Dedifferentiated amniotic fluid mesenchymal stem cell (primary cell): ENCODE measurements around the gene STX16.
A peak's percentile ranks its signal among the peaks of the same experiment; 100 is the strongest.

Experiments used
- DNase-seq: peaks from one replicate; pipeline ENCODE4 v3.0.0-alpha.2; 2016; ENCODE audit errors: extremely low spot score

Gene STX16, protein sequence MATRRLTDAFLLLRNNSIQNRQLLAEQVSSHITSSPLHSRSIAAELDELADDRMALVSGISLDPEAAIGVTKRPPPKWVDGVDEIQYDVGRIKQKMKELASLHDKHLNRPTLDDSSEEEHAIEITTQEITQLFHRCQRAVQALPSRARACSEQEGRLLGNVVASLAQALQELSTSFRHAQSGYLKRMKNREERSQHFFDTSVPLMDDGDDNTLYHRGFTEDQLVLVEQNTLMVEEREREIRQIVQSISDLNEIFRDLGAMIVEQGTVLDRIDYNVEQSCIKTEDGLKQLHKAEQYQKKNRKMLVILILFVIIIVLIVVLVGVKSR

GRCh38 chr20:58650776-58651558, at the start of gene STX16:
Gene STX16 (plus strand): TSS chr20:58651283. CDS start chr20:58652007, 724 bp downstream.
- DNase-seq: peak; percentile 87

DNA sequence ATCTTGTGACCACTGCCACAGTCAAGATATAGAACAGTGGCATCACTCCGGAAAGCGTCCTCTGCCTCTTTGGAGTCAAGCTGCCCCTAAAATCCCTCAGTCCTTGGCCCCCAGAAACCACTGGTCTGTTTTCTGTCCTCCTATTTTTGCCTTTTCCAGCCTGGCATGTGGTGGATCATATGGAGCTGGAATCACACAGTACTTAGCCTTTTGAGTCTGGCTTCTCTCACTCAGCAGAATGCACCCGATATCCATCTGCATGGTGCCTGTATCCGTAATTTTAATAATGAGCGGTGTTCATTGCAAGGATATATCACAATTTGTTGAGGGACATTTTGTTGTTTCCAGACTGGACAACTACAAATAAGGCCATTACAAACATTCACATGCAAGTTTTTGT, 49.0 kb upstream of the STX16 start:
- DNase-seq: no peak

- peak; percentile 49 for DNase-seq
Observed at GRCh38 chr20:58603721-58604120, 47.4 kb upstream of the STX16 start.

DNA sequence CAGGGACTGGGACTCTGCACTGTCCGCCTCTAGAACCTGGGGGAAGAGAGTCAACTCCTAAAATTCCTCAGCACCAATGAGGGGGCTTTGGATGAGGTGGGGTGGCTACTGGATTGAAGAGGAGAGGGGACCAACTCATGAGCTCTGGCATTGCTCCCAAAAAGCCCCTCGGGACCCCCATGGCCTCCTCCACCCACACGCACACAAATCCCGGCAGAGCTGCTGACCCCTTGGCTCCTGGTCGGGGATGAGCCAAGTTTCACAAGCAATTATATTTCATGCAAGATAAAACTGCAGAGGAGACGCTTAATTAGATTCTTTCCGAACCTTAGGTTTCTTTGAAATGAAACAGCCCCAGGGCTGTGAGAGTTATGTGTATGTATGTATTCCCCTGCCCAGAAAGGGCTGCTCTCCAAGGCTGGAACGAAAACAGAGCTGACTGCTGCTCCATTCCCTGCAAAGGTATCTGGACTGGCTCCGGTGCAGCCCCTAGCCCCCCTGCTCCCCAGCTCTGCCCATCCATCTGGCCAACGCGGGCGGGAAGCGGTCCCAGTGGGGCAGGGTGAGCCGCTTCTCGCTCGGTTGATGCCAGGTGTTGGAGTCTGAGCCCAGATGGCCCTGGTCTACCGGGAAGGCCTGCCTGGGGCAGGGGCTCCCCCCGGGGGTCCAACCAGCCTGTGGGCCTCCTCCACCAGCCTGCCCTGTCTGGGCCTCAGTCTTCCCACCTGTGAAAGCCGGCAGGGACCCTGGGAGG, 46.8 kb upstream of the STX16 start:
- DNase-seq: no peak

DNA sequence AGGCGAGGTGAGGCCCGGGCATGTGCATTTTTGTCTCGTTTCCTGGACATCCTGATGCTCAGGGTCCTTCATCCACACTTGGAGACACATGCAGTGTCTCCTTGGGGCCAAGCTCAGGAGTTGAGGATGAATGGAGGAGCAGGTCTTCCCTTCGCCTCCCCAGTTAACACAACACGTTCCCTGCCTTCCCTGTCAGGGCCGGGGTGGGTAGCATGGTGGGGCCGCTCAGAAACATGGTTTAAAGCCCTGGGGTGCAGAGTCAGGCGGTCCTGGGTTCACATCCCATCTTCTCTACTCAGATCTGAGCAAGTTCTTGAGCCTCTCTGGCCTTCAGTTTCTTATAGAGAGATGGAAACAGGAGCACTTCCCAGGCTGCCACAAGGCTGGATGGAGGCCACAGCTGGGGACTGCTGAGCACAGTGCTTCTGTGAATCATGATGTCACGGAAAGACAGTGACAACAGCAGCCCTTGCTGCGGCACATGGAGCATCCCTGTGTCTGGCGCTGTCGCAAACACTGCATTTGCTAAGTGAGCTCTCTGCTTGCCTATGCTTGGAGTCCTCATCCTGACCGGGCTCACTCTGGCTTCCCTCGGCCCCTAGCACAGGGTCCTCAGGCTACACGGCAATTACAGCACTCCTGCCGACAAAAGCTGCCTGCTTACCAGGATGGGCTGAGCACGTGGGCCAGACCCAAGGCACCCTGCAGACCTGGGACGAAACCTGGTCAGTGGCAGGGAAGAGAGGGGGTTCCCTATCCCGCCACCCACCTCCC, 45.6 kb upstream of the STX16 start:
- no peak for DNase-seq

- DNase-seq: no peak
Observed at GRCh38 chr20:58606184-58606583, 44.9 kb upstream of the STX16 start.

- DNase-seq: no peak
Observed at GRCh38 chr20:58608096-58608840, 42.8 kb upstream of the STX16 start.

- DNase-seq: no peak
Observed at GRCh38 chr20:58609026-58609425, 42.1 kb upstream of the STX16 start.

- DNase-seq: no peak
Observed at GRCh38 chr20:58610071-58610800, 40.8 kb upstream of the STX16 start.

DNA sequence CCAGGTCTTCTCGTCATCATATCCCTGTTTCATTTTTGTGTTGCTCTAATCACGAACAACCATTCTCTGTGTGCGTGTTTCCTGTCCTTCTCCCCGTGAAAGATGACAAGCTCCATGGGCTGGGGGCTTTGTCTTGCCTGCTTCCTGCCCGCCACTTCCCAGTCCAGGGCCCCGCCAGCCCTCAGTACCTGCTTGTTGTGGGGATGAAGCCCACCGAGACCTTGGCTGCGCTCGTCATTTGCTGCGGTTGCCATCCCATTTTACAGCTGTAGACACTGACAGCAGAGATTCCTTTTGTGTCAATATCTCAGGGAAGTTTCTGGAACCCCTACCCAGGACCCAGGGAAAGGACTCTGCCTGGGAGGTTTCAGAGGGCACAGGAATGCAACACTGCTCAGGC, 40.3 kb upstream of the STX16 start:
- DNase-seq: no peak

DNA sequence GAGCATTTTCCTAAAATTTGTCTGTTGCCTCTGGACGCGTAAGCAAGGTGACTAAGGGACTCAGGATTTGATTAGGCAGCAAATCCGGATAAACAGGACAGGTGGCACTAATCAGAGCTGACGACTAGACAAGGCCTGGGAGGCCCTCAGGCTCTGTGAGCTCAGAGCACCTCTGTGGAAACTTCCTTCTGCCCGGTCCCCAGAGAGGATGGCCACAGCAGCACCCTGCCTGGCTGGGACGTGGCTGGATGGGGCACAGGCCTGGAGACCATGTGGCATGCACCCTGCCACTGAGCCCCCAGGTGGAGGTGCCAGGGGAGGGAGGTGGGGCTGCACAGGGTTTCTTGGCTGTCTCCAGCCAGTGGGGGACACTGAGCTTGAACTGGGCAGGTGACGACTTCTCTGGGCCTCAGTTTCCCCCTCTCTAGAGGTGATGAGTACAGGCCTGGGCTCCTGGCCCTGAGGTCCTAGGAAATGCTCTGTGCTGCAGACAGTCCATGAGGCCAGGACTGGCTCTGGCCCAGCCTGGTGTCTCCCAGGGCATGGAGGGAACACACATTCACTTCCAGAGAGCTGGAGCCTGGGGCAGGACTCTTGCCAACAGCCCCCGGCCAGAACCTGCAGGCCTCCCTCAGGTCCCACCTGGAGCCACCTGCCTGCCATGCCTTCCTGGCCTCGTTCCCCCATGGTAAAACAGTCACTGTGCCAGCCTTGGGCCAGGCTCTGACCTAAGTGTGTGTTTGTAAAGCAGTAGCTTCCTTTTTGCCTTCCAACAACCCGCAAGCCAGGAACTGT, 39.6 kb upstream of the STX16 start:
- no peak for DNase-seq

- no peak for DNase-seq
Observed at GRCh38 chr20:58612121-58612691, 38.9 kb upstream of the STX16 start.

- no peak for DNase-seq
Observed at GRCh38 chr20:58613061-58613854, 37.8 kb upstream of the STX16 start.

- no peak for DNase-seq
Observed at GRCh38 chr20:58614366-58614765, 36.7 kb upstream of the STX16 start.

- no peak for DNase-seq
Observed at GRCh38 chr20:58614984-58615760, 35.9 kb upstream of the STX16 start.

DNA sequence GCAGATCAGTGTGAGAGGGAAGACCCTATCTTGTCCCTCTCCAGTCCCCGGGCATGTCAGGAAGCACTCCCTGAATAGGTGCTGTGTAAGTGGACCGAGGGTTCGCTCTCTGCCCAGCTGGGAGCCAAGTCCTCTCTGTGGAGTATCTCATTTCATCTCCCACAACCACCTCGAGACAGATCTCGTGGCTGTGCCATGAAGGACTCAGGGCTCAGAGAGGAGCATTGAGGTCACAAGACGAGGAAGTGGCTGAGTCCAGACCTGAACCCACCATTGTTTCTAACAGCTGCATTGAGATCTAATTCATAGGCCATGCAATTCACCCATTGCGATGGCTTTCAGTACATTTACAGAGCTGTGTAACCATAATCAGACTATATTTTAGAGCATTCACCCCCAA, 34.7 kb upstream of the STX16 start:
- DNase-seq: no peak

DNA sequence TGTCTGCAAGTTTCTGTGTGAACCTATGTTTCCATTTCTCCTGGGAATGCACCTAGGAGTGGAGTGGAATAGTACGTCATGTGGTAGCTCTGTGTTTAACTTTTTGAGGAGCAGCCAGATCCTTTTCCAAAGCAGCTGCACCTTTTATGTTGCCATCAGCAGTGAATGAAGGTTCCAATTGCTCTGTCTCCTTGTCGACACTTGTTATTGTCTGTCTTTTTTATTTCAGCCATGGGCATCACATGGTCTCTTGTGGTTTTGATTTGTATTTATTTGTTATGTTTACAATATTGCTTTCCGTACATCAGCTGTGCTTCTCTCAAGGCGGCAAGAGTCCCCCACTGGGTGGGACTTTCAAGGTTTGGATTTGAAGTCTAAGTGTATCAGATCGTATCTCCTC, 33.9 kb upstream of the STX16 start:
- DNase-seq: no peak
